MCF 10A (cell line): Measurements from ENCODE around the gene AURKAIP1. TPM values are rescaled to one million over a fixed set of nuclear protein-coding genes. Genes with fewer than 3 reads are reported as not detected.

Experiments used
- BruUV-seq: library from RNA; stranded (reverse); fragments of 400-500 nt; replicated peaks from 2 replicates; lab custom pipeline; 2021; lab: Mats Ljungman, UMichigan
- CTCF ChIA-PET: fragments of 300-600 bp; sonication (Branson Sonifier 250); formaldehyde crosslinking; extraction: SDS; loops from one replicate; lab custom pipeline; 2021; ENCODE audit warnings: antibody characterized with exemption, inconsistent platforms; lab: Yijun Ruan, JAX
- POLR2A ChIA-PET: fragments of 300-600, 350-650 bp; sonication (Branson Sonifier 250); formaldehyde crosslinking; extraction: SDS; loops from one replicate; lab custom pipeline; 2020; ENCODE audit warnings: antibody characterized with exemption, inconsistent platforms; lab: Yijun Ruan, JAX
- DNase-seq: peaks from one replicate; pipeline ENCODE4 v3.0.0-alpha.2; 2018; ENCODE audit not compliant: unreplicated experiment
- H3K27ac Mint-ChIP-seq: one replicate; pipeline ENCODE4 v1.8.0; 2022; ENCODE audit warnings: mild to moderate bottlenecking, low read depth, mixed read lengths; ENCODE audit not compliant: unreplicated experiment
- H3K27me3 Mint-ChIP-seq: one replicate; pipeline ENCODE4 v1.8.0; 2022; ENCODE audit warnings: mixed read lengths; ENCODE audit not compliant: insufficient read depth, unreplicated experiment
- H3K36me3 Mint-ChIP-seq: one replicate; pipeline ENCODE4 v1.8.0; 2022; ENCODE audit warnings: mild to moderate bottlenecking, moderate library complexity, mixed read lengths; ENCODE audit not compliant: insufficient read depth, unreplicated experiment
- H3K4me1 Mint-ChIP-seq: one replicate; pipeline ENCODE4 v1.8.0; 2022; ENCODE audit warnings: mixed read lengths; ENCODE audit not compliant: insufficient read depth, unreplicated experiment
- H3K4me3 Mint-ChIP-seq: one replicate; pipeline ENCODE4 v1.8.0; 2022; ENCODE audit warnings: mild to moderate bottlenecking, moderate library complexity, mixed read lengths; ENCODE audit not compliant: unreplicated experiment
- H3K9me3 Mint-ChIP-seq: one replicate; pipeline ENCODE4 v1.8.0; 2022; ENCODE audit warnings: mixed read lengths; ENCODE audit not compliant: unreplicated experiment
- CTCF ChIP-seq: fragments of 200-600 bp; IDR thresholded peaks from one replicate; pipeline ENCODE4 v1.8.0; 2022; ENCODE audit warnings: antibody characterized with exemption, mild to moderate bottlenecking; ENCODE audit not compliant: unreplicated experiment
- intact Hi-C: fragments of 100-400 bp; cut with micrococcal nuclease; formaldehyde crosslinking; loops from 2 replicates; pipeline ENCODE4 v1.14.1; 2022
- total RNA-seq: library from RNA; stranded (reverse); gene quantifications from 2 replicates; pipeline ENCODE4 v1.2.3, GENCODE V29; 2022

AURKAIP1 gene
- total RNA-seq, 1 experiment from 2014 or later: 148 TPM

GRCh38 chr1:1365875-1366698, 8.9 kb downstream of the AURKAIP1 start:
- ChIA-PET POLR2A (interaction anchor here (1.2 kb wide), 1 partner anchor 9 kb away, joined by 7 read pairs; the partner anchor contains the start of gene AURKAIP1), CTCF (interaction anchor here (0.9 kb wide), 1 partner anchor 9 kb away, joined by 4 read pairs; the partner anchor contains the start of gene AURKAIP1)
- Mint-ChIP-seq H3K4me3 (no peak overlapping the region), H3K27me3 (no peaks in the 10 kb centered on the region), H3K36me3 (peaks cover 4% of the 10 kb centered on the region), H3K27ac (no peak overlapping the region), H3K4me1 (peaks cover 2% of the 10 kb centered on the region), H3K9me3 (no peaks in the 10 kb centered on the region)
- intact Hi-C loops: no loop called here
- DNase-seq: no peak
- no TSS peak for BruUV-seq
- TF ChIP-seq CTCF: no peak

GRCh38 chr1:1364266-1364665, 10.7 kb downstream of the AURKAIP1 start:
- ChIA-PET CTCF (interaction anchor here (0.6 kb wide), 1 partner anchor 9 kb away, joined by 3 read pairs; no protein-coding TSS in a partner anchor), POLR2A (interaction anchor here (1.0 to 1.1 kb wide), 2 partner anchors 11 to 35 kb away, joined by 3 to 4 read pairs; partner anchors contain the start of genes AURKAIP1 and CCNL2)
- peaks cover 9% of the 10 kb centered on the region for H3K4me1 Mint-ChIP-seq
- no peaks in the 10 kb centered on the region for H3K36me3 Mint-ChIP-seq
- no peaks in the 10 kb centered on the region for H3K27me3 Mint-ChIP-seq
- intact Hi-C loops: no loop called here
- no peaks in the 10 kb centered on the region for H3K9me3 Mint-ChIP-seq
- no peak overlapping the region for H3K27ac Mint-ChIP-seq
- no TSS peak for BruUV-seq
- no peak overlapping the region for H3K4me3 Mint-ChIP-seq
- no peak for TF ChIP-seq CTCF
- no peak for DNase-seq

- CTCF ChIA-PET: interaction anchor here (1.2 to 1.8 kb wide), 2 partner anchors 10 to 142 kb away, joined by 3 to 9 read pairs; no protein-coding TSS in a partner anchor
- no peak overlapping the region for H3K27ac Mint-ChIP-seq
- TF ChIP-seq CTCF: no peak
- H3K9me3 Mint-ChIP-seq: no peaks in the 10 kb centered on the region
- H3K4me1 Mint-ChIP-seq: peaks cover 9% of the 10 kb centered on the region
- intact Hi-C loops: no loop called here
- DNase-seq: no peak
- H3K4me3 Mint-ChIP-seq: no peak overlapping the region
- no peaks in the 10 kb centered on the region for H3K36me3 Mint-ChIP-seq
- H3K27me3 Mint-ChIP-seq: no peaks in the 10 kb centered on the region
- no TSS peak for BruUV-seq
- POLR2A ChIA-PET: no interaction called here
These were observed 13.0 kb downstream of the AURKAIP1 start for GRCh38 chr1:1361982-1362423.

- ChIA-PET CTCF (interaction anchor here (1.2 kb wide), 1 partner anchor 143 kb away, joined by 3 read pairs; no protein-coding TSS in a partner anchor), POLR2A (no interaction called here)
- no peaks in the 10 kb centered on the region for H3K36me3 Mint-ChIP-seq
- H3K27ac Mint-ChIP-seq: no peak overlapping the region
- no peak for DNase-seq
- H3K4me1 Mint-ChIP-seq: peaks cover 9% of the 10 kb centered on the region
- intact Hi-C loops: no loop called here
- BruUV-seq: no TSS peak
- no peaks in the 10 kb centered on the region for H3K9me3 Mint-ChIP-seq
- no peaks in the 10 kb centered on the region for H3K27me3 Mint-ChIP-seq
- H3K4me3 Mint-ChIP-seq: no peak overlapping the region
- no peak for TF ChIP-seq CTCF
These were observed 13.6 kb downstream of the AURKAIP1 start for GRCh38 chr1:1361233-1361981.
